ENCODE data around the gene SMAP2.

DNA sequence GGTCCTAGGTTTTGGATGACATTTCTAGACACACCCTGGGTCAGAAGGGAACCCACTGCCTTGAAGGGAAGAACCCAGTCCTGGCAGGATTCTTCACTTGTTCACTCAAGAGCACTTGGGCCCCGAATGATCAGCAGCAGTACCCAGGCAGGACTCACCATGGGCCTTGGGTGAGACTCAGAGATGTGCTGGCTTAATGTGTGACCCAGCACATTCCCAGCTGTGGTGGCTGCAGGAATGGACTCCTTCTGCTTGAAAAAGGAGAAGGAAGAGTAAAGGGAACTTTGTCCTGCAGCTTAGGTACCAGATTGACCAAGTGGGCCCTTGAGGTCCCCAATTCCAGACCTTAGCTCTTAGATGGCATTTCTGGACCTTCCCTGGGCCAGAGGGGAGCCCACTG is 12.3 kb upstream of the SMAP2 start:
- no peak for TF ChIP-seq SIN3A (IDR thresholded peaks at IDR 0.05; ENCODE audit: borderline replicate concordance, insufficient read depth, low read length)
- no peak for TF ChIP-seq POLR2AphosphoS5 (IDR thresholded peaks at IDR 0.05; ENCODE audit: low read depth, low read length)
- no peak for TF ChIP-seq FOXP2 (optimal IDR thresholded peaks at IDR 0.05; ENCODE audit: borderline replicate concordance, extremely low read depth, extremely low read length, insufficient read depth)

Data from PFSK-1 (cell line).